ENCODE results near the gene AMBP. TPM values are rescaled to one million over a fixed set of nuclear protein-coding genes. Genes with fewer than 3 reads are reported as not detected.

Gene AMBP
- total and polyA plus RNA-seq, 2 donors (not counting 1 experiment from before 2014, with no cell fraction given): not detected

GRCh38 chr9:114050226-114050568 is 27.9 kb downstream of the AMBP start:
- CTCF ChIA-PET: no interaction called here
- DNase-seq: no peak

More at GRCh38 chr9:114050226-114050568, 27.9 kb downstream of the AMBP start:
- Histone ChIP-seq H3K27ac (ENCODE audit: low read length in 2 of 2) (no peak overlapping the region), H3K9me3 (ENCODE audit: control extremely low read depth in 1 of 3, control insufficient read depth in 2 of 3, insufficient read depth in 1 of 3, low read length in 2 of 3) (peaks cover 0 to 8% (median 0%) of the 10 kb centered on the region in 3 donors), H3K79me2 (ENCODE audit: control insufficient read depth, insufficient read depth, low read length) (no peaks in the 10 kb centered on the region), H3K9ac (ENCODE audit: low read length) (no peak overlapping the region), H3K4me2 (replicated peaks; ENCODE audit: low read depth, low read length, poor library complexity, severe bottlenecking) (no peak overlapping the region), H3K4me1 (ENCODE audit: control insufficient read depth in 2 of 2, insufficient read depth in 2 of 2, low read length in 2 of 2) (no peaks in the 10 kb centered on the region), H3K4me3 (ENCODE audit: control extremely low read depth in 1 of 5, extremely low read depth in 1 of 5, insufficient read depth in 1 of 5, low read depth in 2 of 5, low read length in 4 of 5) (no peak overlapping the region), H4K20me1 (ENCODE audit: control insufficient read depth, insufficient read depth, low read length, poor library complexity, severe bottlenecking) (no peaks in the 10 kb centered on the region), H2AFZ (ENCODE audit: insufficient read depth, low read depth, low read length, poor library complexity, severe bottlenecking) (no peak overlapping the region), H3K27me3 (replicated peaks in 1 of 4; ENCODE audit: control extremely low read depth in 1 of 4, control insufficient read depth in 3 of 4, insufficient read depth in 4 of 4, low read length in 3 of 4) (no peaks in the 10 kb centered on the region), H3K36me3 (replicated peaks in 1 of 2; ENCODE audit: control extremely low read depth in 1 of 2, control insufficient read depth in 1 of 2, extremely low read depth in 1 of 2, insufficient read depth in 2 of 2, low read length in 1 of 2) (no peaks in the 10 kb centered on the region)
- intact Hi-C loops (cut with micrococcal nuclease): no loop called here
- POLR2A ChIA-PET: no interaction called here
- WGBS (ENCODE audit: insufficient coverage): no CpG with 5 or more reads among the region's 11 CpGs
- TF ChIP-seq EZH2 (IDR thresholded peaks at IDR 0.05; ENCODE audit: borderline replicate concordance, insufficient read depth, low read depth, low read length, poor library complexity, severe bottlenecking): no peak
- TF ChIP-seq CTCF (IDR thresholded peaks at IDR 0.05): no peak
- Mint-ChIP-seq H3K9me3 (ENCODE audit: insufficient read depth) (no peaks in the 10 kb centered on the region), H3K27ac (no peak overlapping the region), H3K27me3 (peaks cover 4% of the 10 kb centered on the region), H3K4me3 (no peak overlapping the region), H3K4me1 (no peaks in the 10 kb centered on the region)
- no peak for ATAC-seq (ENCODE audit: low read depth)
